GM12878 (cell line): ENCODE measurements around the gene ERG. TPM values are rescaled to one million over a fixed set of nuclear protein-coding genes. Genes with fewer than 3 reads are reported as not detected.

Experiments used
- ATAC-seq: fragments of 200-7000 bp; cut with Tn5 transposase; 3 replicates; pipeline ENCODE4 v1.9.1; 2020; ENCODE audit warnings: mild to moderate bottlenecking, moderate library complexity
- BruUV-seq: library from RNA; stranded (reverse); fragments of 400-500 nt; replicated peaks from 2 replicates; lab custom pipeline; 2021; lab: Mats Ljungman, UMichigan
- CTCF ChIA-PET: fragments of 300-600 bp; sonication (Branson Sonifier 250); formaldehyde crosslinking; extraction: SDS; loops from one replicate; lab custom pipeline; 2021; ENCODE audit warnings: inconsistent platforms; lab: Yijun Ruan, JAX
- POLR2A ChIA-PET: fragments of 350-600 bp; formaldehyde crosslinking; extraction: SDS; loops from one replicate; lab custom pipeline; 2021; ENCODE audit warnings: inconsistent platforms; lab: Charles Lee
- RAD21 ChIA-PET: fragments of 300-600 bp; sonication (Branson Sonifier 250); formaldehyde crosslinking; loops from one replicate; lab custom pipeline; 2023; ENCODE audit warnings: antibody characterized with exemption; ENCODE audit not compliant: unreplicated experiment; lab: Charles Lee
- SMC1A ChIA-PET: fragments of 300-600 bp; sonication (Branson Sonifier 250); formaldehyde crosslinking; loops from one replicate; lab custom pipeline; 2023; ENCODE audit not compliant: unreplicated experiment, uncharacterized antibody; lab: Charles Lee
- DNase-seq: peaks from one replicate; pipeline ENCODE4 v3.0.0-alpha.2; 2011; ENCODE audit warnings: low read depth, low spot score
- FAIRE-seq: peaks from 3 replicates; lab custom pipeline; 2011; peaks lifted over from hg19 to GRCh38; lab: Jason Lieb, UNC
- H2AFZ ChIP-seq: 2 replicates; pipeline ENCODE4 v1.6.0; 2011; ENCODE audit warnings: low read depth, low read length, control low read depth; ENCODE audit not compliant: control insufficient read depth
- H3K27ac ChIP-seq: 2 replicates; pipeline ENCODE4 v1.5.1; 2011; ENCODE audit warnings: control low read depth; ENCODE audit not compliant: control insufficient read depth, insufficient read depth
- H3K27me3 ChIP-seq, 2 experiments: replicated peaks in 1 of 2; 2 replicates each; pipeline versions ENCODE4 v1.6.0 to v1.6.1; 2011; ENCODE audit warnings: low read length in 1 of 2; ENCODE audit not compliant: control insufficient read depth in 2 of 2, insufficient read depth in 2 of 2
- H3K36me3 ChIP-seq, 2 experiments: 2 replicates each; pipeline ENCODE4 v1.5.1; 2011; ENCODE audit warnings: low read length in 1 of 2; ENCODE audit not compliant: control insufficient read depth in 2 of 2, insufficient read depth in 2 of 2
- H3K4me1 ChIP-seq: 2 replicates; pipeline ENCODE4 v1.6.1; 2011; ENCODE audit warnings: mild to moderate bottlenecking, low read length, moderate library complexity, mixed read lengths; ENCODE audit not compliant: control insufficient read depth, insufficient read depth
- H3K4me2 ChIP-seq: 2 replicates; pipeline ENCODE4 v1.6.0; 2011; ENCODE audit warnings: control low read depth; ENCODE audit not compliant: control insufficient read depth, insufficient read depth
- H3K4me3 ChIP-seq: fragments of 200-600 bp; sonication (generic); 2 replicates; pipeline ENCODE4 v1.5.1; 2016
- H3K79me2 ChIP-seq: 2 replicates; pipeline ENCODE4 v1.6.0; 2011; ENCODE audit warnings: low read length; ENCODE audit not compliant: control insufficient read depth, insufficient read depth
- H3K9ac ChIP-seq: 2 replicates; pipeline ENCODE4 v1.8.0; 2011; ENCODE audit warnings: low read length, control low read depth, mixed read lengths; ENCODE audit not compliant: control insufficient read depth, insufficient read depth
- H3K9me3 ChIP-seq: replicated peaks from 3 replicates; pipeline ENCODE4 v1.5.1; 2011; ENCODE audit warnings: mild to moderate bottlenecking, low read length; ENCODE audit not compliant: control insufficient read depth, insufficient read depth
- H4K20me1 ChIP-seq: 2 replicates; pipeline ENCODE4 v1.6.0; 2011; ENCODE audit not compliant: control insufficient read depth, insufficient read depth
- ZBTB4 ChIP-seq: fragments of 450-650 bp; formaldehyde crosslinking; IDR thresholded peaks from 2 replicates; pipeline ENCODE4 v1.4.0; 2022; ENCODE audit warnings: mild to moderate bottlenecking, moderate library complexity
- WGBS: methylation state at CpG from one replicate; pipeline ENCODE4 v1.1.6; 2016; ENCODE audit warnings: low lambda C conversion rate; ENCODE audit not compliant: insufficient replicate concordance, insufficient coverage; ENCODE audit errors: missing lambda C conversion rate; 5-methylcytosine and 5-hydroxymethylcytosine counted together
- in situ Hi-C: fragments of 300-500 bp; cut with MboI; formaldehyde crosslinking; loops from 9 replicates; pipeline ENCODE4 v1.14.3; 2018; ENCODE audit warnings: mixed read lengths
- intact Hi-C: fragments of 100-400 bp; cut with micrococcal nuclease; formaldehyde crosslinking; loops from one replicate; pipeline ENCODE4 v1.14.2; 2022; ENCODE audit not compliant: unreplicated experiment
- polyA plus RNA-seq, 11 experiments: library from polyadenylated mRNA; depleted of rRNA in 4 of 11; unstranded in 6 of 11; stranded (reverse) in 5 of 11; fragments of >200 nt; fragmentation: Nextera tagmentation in 4 of 11; fragmentation: Illumina TruSeq in 1 of 11; extraction: Ambion mirVana in 4 of 11; extraction: Trizol in 1 of 11; gene quantifications; 1 replicate in 1 of 11; 2 replicates in 10 of 11; pipeline versions ENCODE4 v1.2.1 to v1.2.3, GENCODE V29; 2011 to 2016; ENCODE audit warnings: inconsistent platforms in 2 of 11, missing spikeins in 2 of 11, low read depth in 1 of 11
- total RNA-seq, 4 experiments: library from RNA; depleted of rRNA in 3 of 4; stranded (reverse); fragments of >200 nt in 3 of 4; fragmentation: Illumina TruSeq in 1 of 4; extraction: Trizol in 1 of 4; gene quantifications; 2 replicates each; pipeline versions ENCODE4 v1.2.1 to v1.2.3, GENCODE V29; 2013 to 2021
- TF ChIP-seq, protein P1 (sequence below): fragments of 450-650 bp; IDR thresholded peaks from 2 replicates; pipeline ENCODE4 v1.6.1; 2016; ENCODE audit warnings: mild to moderate bottlenecking, moderate library complexity, borderline replicate concordance

ERG gene
- total and polyA plus RNA-seq, 10 of the 15 experiments (the other 5 are each of a cell fraction or from before 2014, with no cell fraction given): not detected

- Histone ChIP-seq H3K36me3 (no peaks in the 10 kb centered on the region), H3K9ac (no peak overlapping the region), H3K27ac (no peak overlapping the region), H3K4me1 (no peaks in the 10 kb centered on the region)
- RAD21 ChIA-PET: no interaction called here
- no peak for FAIRE-seq
- WGBS: 29% methylated on average over 7 of the region's 7 CpGs
- TF ChIP-seq, protein P1, sequence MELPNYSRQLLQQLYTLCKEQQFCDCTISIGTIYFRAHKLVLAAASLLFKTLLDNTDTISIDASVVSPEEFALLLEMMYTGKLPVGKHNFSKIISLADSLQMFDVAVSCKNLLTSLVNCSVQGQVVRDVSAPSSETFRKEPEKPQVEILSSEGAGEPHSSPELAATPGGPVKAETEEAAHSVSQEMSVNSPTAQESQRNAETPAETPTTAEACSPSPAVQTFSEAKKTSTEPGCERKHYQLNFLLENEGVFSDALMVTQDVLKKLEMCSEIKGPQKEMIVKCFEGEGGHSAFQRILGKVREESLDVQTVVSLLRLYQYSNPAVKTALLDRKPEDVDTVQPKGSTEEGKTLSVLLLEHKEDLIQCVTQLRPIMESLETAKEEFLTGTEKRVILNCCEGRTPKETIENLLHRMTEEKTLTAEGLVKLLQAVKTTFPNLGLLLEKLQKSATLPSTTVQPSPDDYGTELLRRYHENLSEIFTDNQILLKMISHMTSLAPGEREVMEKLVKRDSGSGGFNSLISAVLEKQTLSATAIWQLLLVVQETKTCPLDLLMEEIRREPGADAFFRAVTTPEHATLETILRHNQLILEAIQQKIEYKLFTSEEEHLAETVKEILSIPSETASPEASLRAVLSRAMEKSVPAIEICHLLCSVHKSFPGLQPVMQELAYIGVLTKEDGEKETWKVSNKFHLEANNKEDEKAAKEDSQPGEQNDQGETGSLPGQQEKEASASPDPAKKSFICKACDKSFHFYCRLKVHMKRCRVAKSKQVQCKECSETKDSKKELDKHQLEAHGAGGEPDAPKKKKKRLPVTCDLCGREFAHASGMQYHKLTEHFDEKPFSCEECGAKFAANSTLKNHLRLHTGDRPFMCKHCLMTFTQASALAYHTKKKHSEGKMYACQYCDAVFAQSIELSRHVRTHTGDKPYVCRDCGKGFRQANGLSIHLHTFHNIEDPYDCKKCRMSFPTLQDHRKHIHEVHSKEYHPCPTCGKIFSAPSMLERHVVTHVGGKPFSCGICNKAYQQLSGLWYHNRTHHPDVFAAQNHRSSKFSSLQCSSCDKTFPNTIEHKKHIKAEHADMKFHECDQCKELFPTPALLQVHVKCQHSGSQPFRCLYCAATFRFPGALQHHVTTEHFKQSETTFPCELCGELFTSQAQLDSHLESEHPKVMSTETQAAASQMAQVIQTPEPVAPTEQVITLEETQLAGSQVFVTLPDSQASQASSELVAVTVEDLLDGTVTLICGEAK: no peak
- TF ChIP-seq ZBTB4 (CRISPR knock-in tag): no peak
- TF ChIP-seq, all 136 proteins: peak for 0
- H3K9me3 ChIP-seq: no peaks in the 10 kb centered on the region
- no peak for DNase-seq
- H3K4me3 ChIP-seq: no peak overlapping the region
- intact Hi-C loops: no loop called here
- BruUV-seq: no TSS peak
- ChIA-PET CTCF (no interaction called here), POLR2A (no interaction called here), SMC1A (no interaction called here)
- no peak overlapping the region for H2AFZ ChIP-seq
- H4K20me1 ChIP-seq: no peaks in the 10 kb centered on the region
- in situ Hi-C loops: no loop called here
- H3K4me2 ChIP-seq: no peak overlapping the region
- ATAC-seq: no peak
- no peaks in the 10 kb centered on the region for H3K27me3 ChIP-seq
- no peaks in the 10 kb centered on the region for H3K79me2 ChIP-seq
These were observed 138.4 kb downstream of the ERG start for GRCh38 chr21:38359835-38360234.
